GM18508 (cell line): ENCODE results near the gene LIPM.

Experiments used
- ATAC-seq: cut with Tn5 transposase; IDR thresholded peaks from one replicate; pipeline ENCODE4 v1.9.1; 2021; ENCODE audit warnings: moderate number of reproducible peaks; ENCODE audit not compliant: insufficient read depth, unreplicated experiment

Gene LIPM

GRCh38 chr10:88802523-88803285, at the start of gene LIPM:
LIPM (plus strand) TSS chr10:88802730; CDS start chr10:88802897, 167 bp downstream.
- no peak for ATAC-seq

- ATAC-seq = no peak
These were observed 48.2 kb upstream of the LIPM start for GRCh38 chr10:88754287-88754686.

- ATAC-seq = no peak
These were observed 46.8 kb upstream of the LIPM start for GRCh38 chr10:88755753-88756152.

- no peak for ATAC-seq
These were observed 45.9 kb upstream of the LIPM start for GRCh38 chr10:88756660-88757059.

- no peak for ATAC-seq
These were observed 43.0 kb upstream of the LIPM start, which contains the start of gene LIPN for GRCh38 chr10:88759366-88760101. LIPN (plus strand) TSS chr10:88760020; CDS start chr10:88761406, 1,386 bp downstream.

GRCh38 chr10:88762906-88763305, 39.6 kb upstream of the LIPM start:
- ATAC-seq = no peak

GRCh38 chr10:88763441-88763840, 39.1 kb upstream of the LIPM start:
- no peak for ATAC-seq

GRCh38 chr10:88764110-88764509, 38.4 kb upstream of the LIPM start:
- ATAC-seq = no peak

GRCh38 chr10:88765816-88766215, 36.7 kb upstream of the LIPM start:
- ATAC-seq = no peak

- ATAC-seq = no peak
These were observed 33.1 kb upstream of the LIPM start for GRCh38 chr10:88769384-88769783.

GRCh38 chr10:88781206-88781605, 21.3 kb upstream of the LIPM start:
- no peak for ATAC-seq

GRCh38 chr10:88782222-88782621, 20.3 kb upstream of the LIPM start:
- no peak for ATAC-seq

GRCh38 chr10:88783724-88784123, 18.8 kb upstream of the LIPM start:
- no peak for ATAC-seq

- no peak for ATAC-seq
These were observed 16.3 kb upstream of the LIPM start for GRCh38 chr10:88786032-88786770.

GRCh38 chr10:88787463-88787862, 15.1 kb upstream of the LIPM start:
- ATAC-seq = no peak

GRCh38 chr10:88788924-88789323, 13.6 kb upstream of the LIPM start:
- no peak for ATAC-seq

GRCh38 chr10:88791924-88792323, 10.6 kb upstream of the LIPM start:
- ATAC-seq = no peak

- ATAC-seq = no peak
These were observed 9.9 kb upstream of the LIPM start for GRCh38 chr10:88792661-88793060.

- no peak for ATAC-seq
These were observed 8.7 kb upstream of the LIPM start for GRCh38 chr10:88793712-88794299.

- no peak for ATAC-seq
These were observed 7.8 kb upstream of the LIPM start for GRCh38 chr10:88794731-88795130.
